ENCODE measurements around the gene G0S2. TPM values are rescaled to one million over a fixed set of nuclear protein-coding genes. Genes with fewer than 3 reads are reported as not detected.

G0S2 gene
- total RNA-seq, 1 experiment from 2014 or later, result 0.35 TPM

GRCh38 chr1:209670441-209671082 lies 4.7 kb upstream of the G0S2 start:
- H3K27me3 Mint-ChIP-seq (ENCODE audit: low read depth), result peaks cover 64% of the 10 kb centered on the region
- no peak overlapping the region for H2BK12ac ChIP-seq (ENCODE audit: insufficient read length, low read depth, low read length)
- no peaks in the 10 kb centered on the region for H3K79me2 ChIP-seq (ENCODE audit: insufficient read depth, low read length)
- peaks cover 17% of the 10 kb centered on the region; the same call in 1 of the 2 replicates for H3K27me3 ChIP-seq (ENCODE audit: insufficient read depth, low read length)
- H2BK15ac ChIP-seq (ENCODE audit: low read depth, low read length), result no peak overlapping the region
- no peak overlapping the region for H3K27ac Mint-ChIP-seq
- H3K23ac ChIP-seq (ENCODE audit: insufficient read length, low read depth, low read length), result no peak overlapping the region
- H3K9ac ChIP-seq (ENCODE audit: extremely low read depth, insufficient read length, low read length), result no peak overlapping the region
- TF ChIP-seq, protein P1, sequence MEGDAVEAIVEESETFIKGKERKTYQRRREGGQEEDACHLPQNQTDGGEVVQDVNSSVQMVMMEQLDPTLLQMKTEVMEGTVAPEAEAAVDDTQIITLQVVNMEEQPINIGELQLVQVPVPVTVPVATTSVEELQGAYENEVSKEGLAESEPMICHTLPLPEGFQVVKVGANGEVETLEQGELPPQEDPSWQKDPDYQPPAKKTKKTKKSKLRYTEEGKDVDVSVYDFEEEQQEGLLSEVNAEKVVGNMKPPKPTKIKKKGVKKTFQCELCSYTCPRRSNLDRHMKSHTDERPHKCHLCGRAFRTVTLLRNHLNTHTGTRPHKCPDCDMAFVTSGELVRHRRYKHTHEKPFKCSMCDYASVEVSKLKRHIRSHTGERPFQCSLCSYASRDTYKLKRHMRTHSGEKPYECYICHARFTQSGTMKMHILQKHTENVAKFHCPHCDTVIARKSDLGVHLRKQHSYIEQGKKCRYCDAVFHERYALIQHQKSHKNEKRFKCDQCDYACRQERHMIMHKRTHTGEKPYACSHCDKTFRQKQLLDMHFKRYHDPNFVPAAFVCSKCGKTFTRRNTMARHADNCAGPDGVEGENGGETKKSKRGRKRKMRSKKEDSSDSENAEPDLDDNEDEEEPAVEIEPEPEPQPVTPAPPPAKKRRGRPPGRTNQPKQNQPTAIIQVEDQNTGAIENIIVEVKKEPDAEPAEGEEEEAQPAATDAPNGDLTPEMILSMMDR (conservative IDR thresholded peaks at IDR 0.05), result no peak
- no peak for DNase-seq
- H3K4me3 Mint-ChIP-seq, result no peak overlapping the region
- H3K9me3 ChIP-seq (ENCODE audit: control insufficient read depth, low read depth, low read length), result no peaks in the 10 kb centered on the region
- no CpG with 5 or more reads among the region's 1 CpG for WGBS (ENCODE audit: extremely low coverage, insufficient read length, low lambda C conversion rate)
- H3K36me3 Mint-ChIP-seq (ENCODE audit: insufficient read depth in 1 of 3, low read depth in 3 of 3), result no peaks in the 10 kb centered on the region
- no peak overlapping the region for H3T11ph ChIP-seq (ENCODE audit: low read length)
- H4K20me1 ChIP-seq (ENCODE audit: control insufficient read depth, insufficient read depth, insufficient read length), result no peaks in the 10 kb centered on the region
- H3K4ac ChIP-seq (ENCODE audit: low read depth, low read length), result no peak overlapping the region
- H3K23me2 ChIP-seq (ENCODE audit: insufficient read length, low read depth, low read length, poor library complexity, severe bottlenecking), result peaks cover 10% of the 10 kb centered on the region
- no peak overlapping the region for H4K8ac ChIP-seq (replicated peaks; ENCODE audit: insufficient read length, low read depth, low read length)
- H3K14ac ChIP-seq (ENCODE audit: insufficient read depth, low read length), result no peak overlapping the region
- peaks cover 5% of the 10 kb centered on the region; the same call in 1 of the 2 replicates for H3K4me1 ChIP-seq (ENCODE audit: insufficient read depth, low read length)
- H3K18ac ChIP-seq (ENCODE audit: insufficient read length, low read depth, low read length), result no peak overlapping the region
- no peaks in the 10 kb centered on the region for H3K9me3 Mint-ChIP-seq
- no peak overlapping the region for H3K4me2 ChIP-seq (ENCODE audit: insufficient read depth, insufficient read length, low read length)
- H2BK120ac ChIP-seq (ENCODE audit: low read depth, low read length, poor library complexity, severe bottlenecking), result no peak overlapping the region
- no peak overlapping the region for H4K5ac ChIP-seq (ENCODE audit: insufficient read length, low read depth, low read length)
- H3K27ac ChIP-seq (ENCODE audit: insufficient read length, low read depth, low read length), result no peak overlapping the region
- no peak overlapping the region for H4K91ac ChIP-seq (ENCODE audit: insufficient read length, low read depth, low read length)
- no peak overlapping the region for H2BK5ac ChIP-seq (ENCODE audit: insufficient read length, low read length)
- no peak overlapping the region for H2BK20ac ChIP-seq (ENCODE audit: low read depth, low read length, poor library complexity, severe bottlenecking)
- peaks cover 9 to 13% of the 10 kb centered on the region in 2 experiments for H3K4me1 Mint-ChIP-seq
- no peak overlapping the region for H2AK5ac ChIP-seq (ENCODE audit: insufficient read length, low read length)
- no peak overlapping the region for H2AFZ ChIP-seq (ENCODE audit: low read length)
- no peaks in the 10 kb centered on the region for H3K79me1 ChIP-seq (ENCODE audit: insufficient read depth, low read depth, low read length, poor library complexity, severe bottlenecking)
- H3K56ac ChIP-seq (ENCODE audit: insufficient read length, low read depth, low read length), result no peak overlapping the region
